ENCODE data around the gene OPCML.
A peak's percentile ranks its signal among the peaks of the same experiment; 100 is the strongest.

Gene OPCML

DNA sequence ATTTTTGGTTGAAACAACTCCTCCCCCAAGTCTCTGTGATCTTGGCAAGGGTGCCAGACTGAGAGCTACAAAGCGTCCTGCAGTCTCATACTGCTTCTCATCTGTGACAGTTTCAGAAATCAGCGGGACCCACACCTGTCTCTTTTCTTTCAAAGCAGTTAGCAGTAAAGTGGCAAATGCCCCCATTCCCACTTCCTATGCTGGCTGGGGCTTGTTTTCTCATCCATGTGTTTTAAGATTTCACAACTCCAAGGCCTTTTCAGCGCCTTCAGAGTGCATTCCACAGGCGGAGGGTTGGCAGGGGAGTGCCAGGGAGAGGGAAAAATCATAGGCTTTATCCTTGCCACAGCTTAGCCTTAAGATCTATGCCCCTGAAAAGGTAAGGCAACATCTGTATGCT lies 493.5 kb downstream of the OPCML start:
- H3K27ac Mint-ChIP-seq, result peak overlapping the region in 1 of 3 experiments; percentile 57
- peaks cover 40% of the 10 kb centered on the region for H3K4me1 Mint-ChIP-seq
- H3K9me3 Mint-ChIP-seq, result no peaks in the 10 kb centered on the region
- peaks cover 40% of the 10 kb centered on the region for H3K27me3 Mint-ChIP-seq (ENCODE audit: low read depth)
- TF ChIP-seq, protein P1, sequence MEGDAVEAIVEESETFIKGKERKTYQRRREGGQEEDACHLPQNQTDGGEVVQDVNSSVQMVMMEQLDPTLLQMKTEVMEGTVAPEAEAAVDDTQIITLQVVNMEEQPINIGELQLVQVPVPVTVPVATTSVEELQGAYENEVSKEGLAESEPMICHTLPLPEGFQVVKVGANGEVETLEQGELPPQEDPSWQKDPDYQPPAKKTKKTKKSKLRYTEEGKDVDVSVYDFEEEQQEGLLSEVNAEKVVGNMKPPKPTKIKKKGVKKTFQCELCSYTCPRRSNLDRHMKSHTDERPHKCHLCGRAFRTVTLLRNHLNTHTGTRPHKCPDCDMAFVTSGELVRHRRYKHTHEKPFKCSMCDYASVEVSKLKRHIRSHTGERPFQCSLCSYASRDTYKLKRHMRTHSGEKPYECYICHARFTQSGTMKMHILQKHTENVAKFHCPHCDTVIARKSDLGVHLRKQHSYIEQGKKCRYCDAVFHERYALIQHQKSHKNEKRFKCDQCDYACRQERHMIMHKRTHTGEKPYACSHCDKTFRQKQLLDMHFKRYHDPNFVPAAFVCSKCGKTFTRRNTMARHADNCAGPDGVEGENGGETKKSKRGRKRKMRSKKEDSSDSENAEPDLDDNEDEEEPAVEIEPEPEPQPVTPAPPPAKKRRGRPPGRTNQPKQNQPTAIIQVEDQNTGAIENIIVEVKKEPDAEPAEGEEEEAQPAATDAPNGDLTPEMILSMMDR (IDR thresholded peaks at IDR 0.05; ENCODE audit: unreplicated experiment in 3 of 3), result no peak
- no peaks in the 10 kb centered on the region for H3K36me3 Mint-ChIP-seq (ENCODE audit: low read depth)
- H3K4me3 Mint-ChIP-seq, result no peak overlapping the region

DNA sequence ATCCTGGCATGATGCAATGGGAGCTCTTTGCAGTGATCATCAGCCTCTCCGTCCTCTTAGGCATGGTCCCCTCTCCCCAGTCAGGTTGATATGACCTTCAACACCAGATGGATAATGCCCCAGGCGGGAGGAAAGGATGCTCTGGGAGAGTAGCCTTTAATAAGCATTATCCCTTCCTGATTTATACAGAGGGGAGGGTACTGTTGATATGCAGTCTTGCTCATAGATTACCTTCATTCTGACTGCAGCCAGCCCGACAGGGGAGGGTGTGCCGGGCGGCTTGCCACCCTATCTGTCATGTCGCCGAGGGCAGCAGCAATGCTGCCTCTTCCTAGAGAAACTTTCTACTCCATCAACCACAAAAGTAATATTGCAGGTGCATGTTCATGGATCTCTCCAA lies 497.4 kb downstream of the OPCML start:
- Mint-ChIP-seq H3K4me1 (peaks cover 6% of the 10 kb centered on the region), H3K27me3 (ENCODE audit: low read depth) (peaks cover 15% of the 10 kb centered on the region), H3K36me3 (ENCODE audit: low read depth) (no peaks in the 10 kb centered on the region), H3K9me3 (no peaks in the 10 kb centered on the region), H3K4me3 (no peak overlapping the region), H3K27ac (no peak overlapping the region)
- TF ChIP-seq, protein P1 (IDR thresholded peaks at IDR 0.05; ENCODE audit: unreplicated experiment in 3 of 3), result no peak

GRCh38 chr11:133029107-133029506 lies 503.2 kb downstream of the OPCML start:
- Mint-ChIP-seq H3K27ac (peak overlapping the region in 1 of 3 experiments; percentile 44), H3K9me3 (no peaks in the 10 kb centered on the region), H3K27me3 (ENCODE audit: low read depth) (peaks cover 4% of the 10 kb centered on the region), H3K36me3 (ENCODE audit: low read depth) (no peaks in the 10 kb centered on the region), H3K4me1 (no peaks in the 10 kb centered on the region), H3K4me3 (no peak overlapping the region)
- TF ChIP-seq, protein P1 (IDR thresholded peaks at IDR 0.05; ENCODE audit: unreplicated experiment in 3 of 3), result no peak

DNA sequence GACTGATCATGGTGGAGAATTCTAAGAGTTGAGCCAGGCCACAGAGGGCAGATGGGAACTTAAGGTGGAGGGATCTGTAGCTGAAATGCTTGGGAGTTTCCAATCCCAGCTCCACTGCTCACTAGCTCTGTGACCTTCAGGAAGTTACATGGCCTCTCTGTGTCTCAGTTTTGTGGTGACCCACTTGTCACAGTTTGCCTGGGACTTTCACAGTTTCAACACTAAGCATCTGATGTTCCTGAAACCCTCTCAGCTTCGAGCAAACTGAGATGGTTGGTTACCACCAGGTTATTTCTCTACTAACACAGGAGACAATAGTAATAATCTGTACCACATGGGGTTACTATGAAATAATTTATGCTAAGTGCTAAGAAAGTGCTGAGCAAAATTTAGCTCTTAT lies 505.3 kb downstream of the OPCML start:
- Mint-ChIP-seq H3K27me3 (ENCODE audit: low read depth) (peaks cover 4% of the 10 kb centered on the region), H3K36me3 (ENCODE audit: low read depth) (no peaks in the 10 kb centered on the region)
- TF ChIP-seq, protein P1 (IDR thresholded peaks at IDR 0.05; ENCODE audit: unreplicated experiment in 3 of 3), result no peak

DNA sequence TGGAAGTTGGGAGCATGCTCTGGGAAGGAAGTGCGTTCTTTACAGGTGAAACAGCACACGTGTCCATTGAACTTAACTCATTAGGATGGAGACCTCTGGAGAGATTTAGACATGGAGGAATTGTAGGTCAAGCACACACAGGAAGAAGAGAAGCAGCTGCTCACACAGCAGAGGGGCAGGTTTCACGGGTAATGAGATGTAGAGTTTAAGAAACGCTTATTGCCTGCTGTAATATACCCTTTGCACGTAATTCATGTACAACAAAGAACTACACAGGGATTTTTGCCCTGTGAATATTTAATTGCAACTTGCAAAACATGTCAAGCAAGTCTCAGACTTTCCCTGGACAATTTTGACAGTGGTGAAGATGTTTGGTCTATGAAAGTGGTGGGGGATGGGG lies 508.0 kb downstream of the OPCML start:
- no peak overlapping the region for H3K4me3 Mint-ChIP-seq

More for the DNA sequence above, 505.3 kb downstream of the OPCML start:
- Mint-ChIP-seq H3K4me1 (no peaks in the 10 kb centered on the region), H3K4me3 (no peak overlapping the region), H3K27ac (no peak overlapping the region), H3K9me3 (no peaks in the 10 kb centered on the region)

GRCh38 chr11:133023232-133023631 lies 509.1 kb downstream of the OPCML start:
- Mint-ChIP-seq H3K4me1 (no peaks in the 10 kb centered on the region), H3K9me3 (no peaks in the 10 kb centered on the region), H3K36me3 (ENCODE audit: low read depth) (no peaks in the 10 kb centered on the region), H3K4me3 (no peak overlapping the region), H3K27me3 (ENCODE audit: low read depth) (peaks cover 11% of the 10 kb centered on the region), H3K27ac (no peak overlapping the region)
- TF ChIP-seq, protein P1 (IDR thresholded peaks at IDR 0.05; ENCODE audit: unreplicated experiment in 3 of 3), result no peak

More for the DNA sequence above, 508.0 kb downstream of the OPCML start:
- Mint-ChIP-seq H3K9me3 (no peaks in the 10 kb centered on the region), H3K4me1 (no peaks in the 10 kb centered on the region), H3K36me3 (ENCODE audit: low read depth) (no peaks in the 10 kb centered on the region), H3K27ac (no peak overlapping the region), H3K27me3 (ENCODE audit: low read depth) (peaks cover 11% of the 10 kb centered on the region)
- TF ChIP-seq, protein P1 (IDR thresholded peaks at IDR 0.05; ENCODE audit: unreplicated experiment in 3 of 3), result no peak
